NCI-H2196 treated with DMSO at 0.1 percent for 48 hours (cell line): ENCODE measurements around the gene MS4A8.
"Not testable (repeated sequence)": the region's sequence is repeated elsewhere in the genome, so short reads cannot be mapped to it uniquely, and the experiment has no call there.

Source experiments
- DNase-seq: peaks from one replicate; lab custom pipeline; 2025; ENCODE audit not compliant: unreplicated experiment; lab: John Stamatoyannopoulos, UW

The MS4A8 gene

GRCh38 chr11:60724420-60724819 is 25.0 kb downstream of the MS4A8 start, which contains the start of gene MS4A18:
MS4A18 (plus strand) TSS chr11:60724720.
- no peak for DNase-seq

GRCh38 chr11:60725592-60725991 is 26.2 kb downstream of the MS4A8 start:
- no peak for DNase-seq

GRCh38 chr11:60731586-60731985 is 32.2 kb downstream of the MS4A8 start:
- no peak for DNase-seq

- DNase-seq: no peak
These were observed 34.9 kb downstream of the MS4A8 start for GRCh38 chr11:60734279-60734678.

GRCh38 chr11:60739114-60739513 is 39.7 kb downstream of the MS4A8 start:
- DNase-seq: no peak

GRCh38 chr11:60740573-60740972 is 41.2 kb downstream of the MS4A8 start:
- DNase-seq: no peak

- no peak for DNase-seq
These were observed 42.0 kb downstream of the MS4A8 start for GRCh38 chr11:60741421-60741820.

GRCh38 chr11:60743058-60743457 is 43.6 kb downstream of the MS4A8 start:
- DNase-seq: no peak

GRCh38 chr11:60744114-60744513 is 44.7 kb downstream of the MS4A8 start:
- no peak for DNase-seq

GRCh38 chr11:60747359-60747873 is 48.0 kb downstream of the MS4A8 start:
- no peak for DNase-seq

GRCh38 chr11:60748225-60748624 is 48.8 kb downstream of the MS4A8 start:
- no peak for DNase-seq

GRCh38 chr11:60748821-60749220 is 49.4 kb downstream of the MS4A8 start:
- DNase-seq: no peak

- no peak for DNase-seq
These were observed 51.5 kb downstream of the MS4A8 start for GRCh38 chr11:60750911-60751310.

- DNase-seq: no peak
These were observed 53.9 kb downstream of the MS4A8 start for GRCh38 chr11:60753309-60753708.

- DNase-seq: no peak
These were observed 55.5 kb downstream of the MS4A8 start for GRCh38 chr11:60754887-60755286.

GRCh38 chr11:60756307-60757032 is 57.1 kb downstream of the MS4A8 start, which contains the start of gene MS4A15:
MS4A15 (plus strand) TSS chr11:60756867; CDS start chr11:60763734, 6,867 bp downstream.
- DNase-seq: no peak

GRCh38 chr11:60757231-60757800 is 57.9 kb downstream of the MS4A8 start:
- DNase-seq: no peak

- DNase-seq: not testable (repeated sequence)
These were observed 59.3 kb downstream of the MS4A8 start for GRCh38 chr11:60758671-60759070.

GRCh38 chr11:60759438-60760225 is 60.2 kb downstream of the MS4A8 start:
- not testable (repeated sequence) for DNase-seq

- DNase-seq: no peak
These were observed 62.2 kb downstream of the MS4A8 start for GRCh38 chr11:60761436-60762190.
